ENCODE results near the gene EXOC3.

- TF ChIP-seq CTCF (conservative IDR thresholded peaks at IDR 0.05; ENCODE audit: low read length) (no peak), EZH2phosphoT487 (IDR thresholded peaks at IDR 0.05; ENCODE audit: borderline replicate concordance, low read depth, low read length) (no peak)
Observed at GRCh38 chr5:470961-471749, 28.2 kb downstream of the EXOC3 start.

All from OCI-LY7 (cell line).